PC-3 (cell line): ENCODE results near the gene SV2C.

Source experiments
- EZH2 ChIP-seq: fragments of 300-600 bp; sonication (generic); IDR thresholded peaks from one replicate; pipeline ENCODE4 v1.6.1; 2017; ENCODE audit warnings: antibody characterized with exemption, mild to moderate bottlenecking, low read length; ENCODE audit not compliant: unreplicated experiment
- EZH2phosphoT487 ChIP-seq: fragments of 300-600 bp; sonication (generic); IDR thresholded peaks from 2 replicates; pipeline ENCODE4 v1.6.1; 2018; ENCODE audit warnings: mild to moderate bottlenecking, antibody characterized with exemption, low read length, borderline replicate concordance
- TF ChIP-seq, protein P1 (sequence below): fragments of 300-600 bp; sonication (generic); conservative IDR thresholded peaks from 2 replicates; pipeline ENCODE4 v1.5.1; 2017; ENCODE audit warnings: antibody characterized with exemption, low read depth, mild to moderate bottlenecking, low read length

DNA sequence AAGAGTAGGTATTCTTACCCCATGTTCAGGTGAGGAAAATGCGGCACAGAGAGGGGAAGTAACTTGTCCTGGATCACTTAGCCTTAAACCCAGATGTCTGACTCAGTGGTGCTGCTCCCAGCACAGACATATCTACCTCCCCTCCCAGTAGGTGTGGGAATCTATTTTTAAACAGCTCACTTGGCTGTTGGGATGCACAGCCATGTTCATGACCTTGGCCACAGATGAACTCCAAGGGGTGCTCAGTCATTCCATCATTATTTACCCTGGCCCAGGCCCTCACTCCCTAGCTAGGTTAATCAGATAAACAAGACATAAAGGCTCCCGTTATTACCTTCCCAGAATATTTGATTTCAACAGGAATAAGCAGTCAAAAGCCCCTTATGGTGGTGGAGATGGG lies 231.5 kb downstream of the SV2C start:
- TF ChIP-seq EZH2phosphoT487 (no peak), EZH2 (no peak)
- TF ChIP-seq, protein P1, sequence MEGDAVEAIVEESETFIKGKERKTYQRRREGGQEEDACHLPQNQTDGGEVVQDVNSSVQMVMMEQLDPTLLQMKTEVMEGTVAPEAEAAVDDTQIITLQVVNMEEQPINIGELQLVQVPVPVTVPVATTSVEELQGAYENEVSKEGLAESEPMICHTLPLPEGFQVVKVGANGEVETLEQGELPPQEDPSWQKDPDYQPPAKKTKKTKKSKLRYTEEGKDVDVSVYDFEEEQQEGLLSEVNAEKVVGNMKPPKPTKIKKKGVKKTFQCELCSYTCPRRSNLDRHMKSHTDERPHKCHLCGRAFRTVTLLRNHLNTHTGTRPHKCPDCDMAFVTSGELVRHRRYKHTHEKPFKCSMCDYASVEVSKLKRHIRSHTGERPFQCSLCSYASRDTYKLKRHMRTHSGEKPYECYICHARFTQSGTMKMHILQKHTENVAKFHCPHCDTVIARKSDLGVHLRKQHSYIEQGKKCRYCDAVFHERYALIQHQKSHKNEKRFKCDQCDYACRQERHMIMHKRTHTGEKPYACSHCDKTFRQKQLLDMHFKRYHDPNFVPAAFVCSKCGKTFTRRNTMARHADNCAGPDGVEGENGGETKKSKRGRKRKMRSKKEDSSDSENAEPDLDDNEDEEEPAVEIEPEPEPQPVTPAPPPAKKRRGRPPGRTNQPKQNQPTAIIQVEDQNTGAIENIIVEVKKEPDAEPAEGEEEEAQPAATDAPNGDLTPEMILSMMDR = no peak
